ENCODE measurements around the gene RTN1. TPM values are rescaled to one million over a fixed set of nuclear protein-coding genes. Genes with fewer than 3 reads are reported as not detected.

RTN1 gene
- total and polyA plus RNA-seq, 9 of the 15 experiments (the other 6 are each of a cell fraction or from before 2014, with no cell fraction given), result 0.03 to 0.09 TPM; not detected in 7

DNA sequence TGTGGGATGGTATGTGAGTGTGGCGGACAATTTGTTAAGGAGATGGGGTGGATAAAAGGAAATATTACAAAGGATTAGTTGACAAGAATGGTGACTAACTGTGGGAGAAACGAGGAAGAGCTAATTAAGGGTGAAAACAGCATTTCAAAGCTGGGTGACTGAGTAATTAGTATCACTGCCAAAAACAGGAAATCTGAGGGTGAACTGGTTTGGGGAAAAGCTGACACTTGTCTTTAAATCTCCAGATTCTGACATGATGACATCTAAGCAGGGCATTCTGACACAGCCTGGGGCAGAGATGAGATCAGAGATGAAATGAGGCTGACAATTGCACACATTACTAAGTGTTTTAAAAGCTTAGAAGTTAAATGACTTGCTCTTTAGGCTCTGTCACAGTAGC is 251.5 kb downstream of the RTN1 start:
- ATAC-seq, result no peak
- FAIRE-seq, result no peak
- in situ Hi-C loops (cut with MboI) (no loop called here), intact Hi-C loops (cut with micrococcal nuclease) (no loop called here)
- no TSS peak for BruUV-seq (replicated peaks)
- Histone ChIP-seq H2AFZ (ENCODE audit: low read depth, low read length) (no peak overlapping the region), H3K4me3 (no peak overlapping the region), H3K9me3 (replicated peaks; ENCODE audit: control insufficient read depth, insufficient read depth, low read depth, low read length) (no peaks in the 10 kb centered on the region), H3K27me3 (ENCODE audit: control insufficient read depth in 2 of 2, insufficient read depth in 2 of 2, low read length in 2 of 2) (no peaks in the 10 kb centered on the region), H3K27ac (ENCODE audit: extremely low read depth, low read depth, low read length) (no peak overlapping the region), H3K9me1 (ENCODE audit: control insufficient read depth, insufficient read depth, low read length) (no peaks in the 10 kb centered on the region), H3K36me3 (ENCODE audit: control insufficient read depth, insufficient read depth, low read length) (no peaks in the 10 kb centered on the region), H4K20me1 (replicated peaks; ENCODE audit: control insufficient read depth, insufficient read depth, low read length) (no peaks in the 10 kb centered on the region), H3K79me2 (ENCODE audit: control insufficient read depth, insufficient read depth, low read length) (no peaks in the 10 kb centered on the region), H3K4me1 (replicated peaks in 1 of 2; ENCODE audit: control insufficient read depth in 2 of 2, insufficient read depth in 2 of 2, low read length in 2 of 2) (no peaks in the 10 kb centered on the region), H3K4me2 (ENCODE audit: insufficient read depth, low read length) (no peak overlapping the region), H3K9ac (ENCODE audit: insufficient read depth in 1 of 2, low read depth in 2 of 2, low read length in 2 of 2) (no peak overlapping the region)
- CTCF ChIA-PET (ENCODE audit: low intra/inter-chr PET ratio), result no interaction called here
- 6% methylated on average over 2 of the region's 2 CpGs for WGBS (ENCODE audit: insufficient coverage, low coverage, missing lambda C conversion rate)
- POLR2A ChIA-PET, result no interaction called here
- DNase-seq (ENCODE audit: extremely low read depth in 1 of 4, low spot score in 3 of 4), result no peak
- TF ChIP-seq EGR1 (conservative IDR thresholded peaks at IDR 0.05) (no peak), MAFF (IDR thresholded peaks at IDR 0.05; ENCODE audit: low read length) (no peak)
- TF ChIP-seq, protein P1, sequence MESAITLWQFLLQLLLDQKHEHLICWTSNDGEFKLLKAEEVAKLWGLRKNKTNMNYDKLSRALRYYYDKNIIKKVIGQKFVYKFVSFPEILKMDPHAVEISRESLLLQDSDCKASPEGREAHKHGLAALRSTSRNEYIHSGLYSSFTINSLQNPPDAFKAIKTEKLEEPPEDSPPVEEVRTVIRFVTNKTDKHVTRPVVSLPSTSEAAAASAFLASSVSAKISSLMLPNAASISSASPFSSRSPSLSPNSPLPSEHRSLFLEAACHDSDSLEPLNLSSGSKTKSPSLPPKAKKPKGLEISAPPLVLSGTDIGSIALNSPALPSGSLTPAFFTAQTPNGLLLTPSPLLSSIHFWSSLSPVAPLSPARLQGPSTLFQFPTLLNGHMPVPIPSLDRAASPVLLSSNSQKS (CRISPR knock-in tag; IDR thresholded peaks at IDR 0.05), result no peak

GRCh38 chr14:59601056-59601455 is 269.5 kb downstream of the RTN1 start:
- no peak overlapping the region for H2AFZ ChIP-seq (ENCODE audit: low read depth, low read length)
- intact Hi-C loops (cut with micrococcal nuclease), result no loop called here
- FAIRE-seq (no peak), DNase-seq (ENCODE audit: extremely low read depth in 1 of 4, low spot score in 3 of 4) (no peak), ATAC-seq (no peak)
- no TSS peak for BruUV-seq (replicated peaks)
- ChIA-PET CTCF (ENCODE audit: low intra/inter-chr PET ratio) (no interaction called here), POLR2A (no interaction called here)
- no peaks in the 10 kb centered on the region for H3K27me3 ChIP-seq (ENCODE audit: control insufficient read depth in 2 of 2, insufficient read depth in 2 of 2, low read length in 2 of 2)
- H3K4me2 ChIP-seq (ENCODE audit: insufficient read depth, low read length), result no peak overlapping the region
- no peak overlapping the region for H3K9ac ChIP-seq (ENCODE audit: insufficient read depth in 1 of 2, low read depth in 2 of 2, low read length in 2 of 2)
- no peaks in the 10 kb centered on the region for H3K9me1 ChIP-seq (ENCODE audit: control insufficient read depth, insufficient read depth, low read length)
- in situ Hi-C loops (cut with MboI), result no loop called here
- H3K9me3 ChIP-seq (replicated peaks; ENCODE audit: control insufficient read depth, insufficient read depth, low read depth, low read length), result no peaks in the 10 kb centered on the region
- H3K4me1 ChIP-seq (replicated peaks in 1 of 2; ENCODE audit: control insufficient read depth in 2 of 2, insufficient read depth in 2 of 2, low read length in 2 of 2), result no peaks in the 10 kb centered on the region
- WGBS (ENCODE audit: insufficient coverage, low coverage, missing lambda C conversion rate), result 0% methylated on average over 3 of the region's 3 CpGs
- no peak overlapping the region for H3K4me3 ChIP-seq
- H3K79me2 ChIP-seq (ENCODE audit: control insufficient read depth, insufficient read depth, low read length), result no peaks in the 10 kb centered on the region
- no peaks in the 10 kb centered on the region for H4K20me1 ChIP-seq (replicated peaks; ENCODE audit: control insufficient read depth, insufficient read depth, low read length)
- H3K36me3 ChIP-seq (ENCODE audit: control insufficient read depth, insufficient read depth, low read length), result no peaks in the 10 kb centered on the region
- no peak overlapping the region for H3K27ac ChIP-seq (ENCODE audit: extremely low read depth, low read depth, low read length)
- no peak for TF ChIP-seq NR2F6 (CRISPR knock-in tag; IDR thresholded peaks at IDR 0.05)
- TF ChIP-seq SRSF7 (optimal IDR thresholded peaks at IDR 0.05; ENCODE audit: low read depth, low read length), result no peak
- no peak for TF ChIP-seq BACH1 (tag; IDR thresholded peaks at IDR 0.05)
- no peak for TF ChIP-seq IFI16 (CRISPR knock-in tag; IDR thresholded peaks at IDR 0.05)
- no peak for TF ChIP-seq ZNF41 (CRISPR knock-in tag; conservative IDR thresholded peaks at IDR 0.05)
- no peak for TF ChIP-seq MCM3 (IDR thresholded peaks at IDR 0.05)
- TF ChIP-seq, protein P2, sequence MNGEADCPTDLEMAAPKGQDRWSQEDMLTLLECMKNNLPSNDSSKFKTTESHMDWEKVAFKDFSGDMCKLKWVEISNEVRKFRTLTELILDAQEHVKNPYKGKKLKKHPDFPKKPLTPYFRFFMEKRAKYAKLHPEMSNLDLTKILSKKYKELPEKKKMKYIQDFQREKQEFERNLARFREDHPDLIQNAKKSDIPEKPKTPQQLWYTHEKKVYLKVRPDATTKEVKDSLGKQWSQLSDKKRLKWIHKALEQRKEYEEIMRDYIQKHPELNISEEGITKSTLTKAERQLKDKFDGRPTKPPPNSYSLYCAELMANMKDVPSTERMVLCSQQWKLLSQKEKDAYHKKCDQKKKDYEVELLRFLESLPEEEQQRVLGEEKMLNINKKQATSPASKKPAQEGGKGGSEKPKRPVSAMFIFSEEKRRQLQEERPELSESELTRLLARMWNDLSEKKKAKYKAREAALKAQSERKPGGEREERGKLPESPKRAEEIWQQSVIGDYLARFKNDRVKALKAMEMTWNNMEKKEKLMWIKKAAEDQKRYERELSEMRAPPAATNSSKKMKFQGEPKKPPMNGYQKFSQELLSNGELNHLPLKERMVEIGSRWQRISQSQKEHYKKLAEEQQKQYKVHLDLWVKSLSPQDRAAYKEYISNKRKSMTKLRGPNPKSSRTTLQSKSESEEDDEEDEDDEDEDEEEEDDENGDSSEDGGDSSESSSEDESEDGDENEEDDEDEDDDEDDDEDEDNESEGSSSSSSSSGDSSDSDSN (IDR thresholded peaks at IDR 0.05; ENCODE audit: borderline replicate concordance in 1 of 2, low read depth in 2 of 2, low read length in 2 of 2), result no peak
- TF ChIP-seq ATF3 (IDR thresholded peaks at IDR 0.05), result no peak
- TF ChIP-seq ATF3 (CRISPR knock-in tag; conservative IDR thresholded peaks at IDR 0.05), result no peak

Measured in K562 (cell line).